Hepatocyte (in vitro differentiated cells): ENCODE measurements around the gene JMJD8.

Experiments
- EZH2 ChIP-seq: fragments of 200-600 bp; sonication (generic); IDR thresholded peaks from 2 replicates; pipeline ENCODE4 v1.6.1; 2016; ENCODE audit warnings: antibody characterized with exemption, mild to moderate bottlenecking, borderline replicate concordance
- TF ChIP-seq, protein P1 (sequence below): fragments of 200-600 bp; sonication (generic); IDR thresholded peaks from 2 replicates; pipeline ENCODE4 v1.5.1; 2016; ENCODE audit warnings: antibody characterized with exemption, mild to moderate bottlenecking; ENCODE audit not compliant: poor library complexity

DNA sequence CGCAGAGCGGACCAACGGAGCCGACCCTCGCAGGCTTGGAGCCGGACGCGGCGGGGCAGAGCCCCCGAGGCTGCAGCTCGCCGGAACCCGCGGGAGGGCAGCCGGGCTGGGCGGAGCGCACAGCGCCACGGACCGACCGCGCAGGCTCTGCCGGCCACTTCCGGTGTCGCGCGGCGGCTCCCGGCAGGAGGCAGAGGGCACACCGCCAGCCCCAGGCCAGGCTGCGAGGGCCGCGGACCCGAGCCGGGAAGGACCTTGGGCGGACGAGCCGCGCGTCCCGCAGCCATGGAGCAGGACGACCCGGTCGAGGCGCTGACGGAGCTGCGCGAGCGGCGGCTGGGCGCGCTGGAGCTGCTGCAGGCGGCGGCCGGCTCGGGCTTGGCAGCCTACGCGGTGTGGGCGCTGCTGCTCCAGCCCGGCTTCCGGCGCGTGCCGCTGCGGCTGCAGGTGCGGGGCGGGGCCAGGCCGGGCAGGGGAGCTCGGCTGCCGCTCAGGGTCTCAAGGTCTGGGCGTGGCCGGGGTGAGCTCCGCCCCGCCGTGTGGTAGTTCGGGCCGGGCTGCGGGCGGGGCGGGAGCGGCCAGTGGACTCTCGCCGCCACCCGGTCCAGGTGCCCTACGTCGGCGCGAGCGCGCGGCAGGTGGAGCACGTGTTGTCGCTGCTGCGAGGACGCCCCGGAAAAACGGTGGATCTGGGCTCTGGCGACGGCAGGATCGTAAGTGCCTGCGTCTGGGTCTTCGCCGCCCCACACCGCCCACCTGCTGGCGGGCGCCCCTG lies 37.0 kb upstream of the JMJD8 start, which contains the start of gene ANTKMT:
- TF ChIP-seq, protein P1, sequence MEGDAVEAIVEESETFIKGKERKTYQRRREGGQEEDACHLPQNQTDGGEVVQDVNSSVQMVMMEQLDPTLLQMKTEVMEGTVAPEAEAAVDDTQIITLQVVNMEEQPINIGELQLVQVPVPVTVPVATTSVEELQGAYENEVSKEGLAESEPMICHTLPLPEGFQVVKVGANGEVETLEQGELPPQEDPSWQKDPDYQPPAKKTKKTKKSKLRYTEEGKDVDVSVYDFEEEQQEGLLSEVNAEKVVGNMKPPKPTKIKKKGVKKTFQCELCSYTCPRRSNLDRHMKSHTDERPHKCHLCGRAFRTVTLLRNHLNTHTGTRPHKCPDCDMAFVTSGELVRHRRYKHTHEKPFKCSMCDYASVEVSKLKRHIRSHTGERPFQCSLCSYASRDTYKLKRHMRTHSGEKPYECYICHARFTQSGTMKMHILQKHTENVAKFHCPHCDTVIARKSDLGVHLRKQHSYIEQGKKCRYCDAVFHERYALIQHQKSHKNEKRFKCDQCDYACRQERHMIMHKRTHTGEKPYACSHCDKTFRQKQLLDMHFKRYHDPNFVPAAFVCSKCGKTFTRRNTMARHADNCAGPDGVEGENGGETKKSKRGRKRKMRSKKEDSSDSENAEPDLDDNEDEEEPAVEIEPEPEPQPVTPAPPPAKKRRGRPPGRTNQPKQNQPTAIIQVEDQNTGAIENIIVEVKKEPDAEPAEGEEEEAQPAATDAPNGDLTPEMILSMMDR: no peak
- no peak for TF ChIP-seq EZH2
